K562 (cell line): ENCODE results near the gene SND1. TPM values are rescaled to one million over a fixed set of nuclear protein-coding genes. Genes with fewer than 3 reads are reported as not detected.
A peak's percentile ranks its signal among the peaks of the same experiment; 100 is the strongest.

Experiments
- ATAC-seq: fragments of 200-7000 bp; cut with Tn5 transposase; 3 replicates; pipeline ENCODE4 v1.9.1; 2020; ENCODE audit warnings: moderate library complexity
- BruUV-seq: library from RNA; stranded (reverse); fragments of 400-500 nt; replicated peaks from 2 replicates; lab custom pipeline; 2021; lab: Mats Ljungman, UMichigan
- CTCF ChIA-PET: fragments of 300-600 bp; formaldehyde crosslinking; extraction: SDS; loops from one replicate; lab custom pipeline; 2021; ENCODE audit warnings: low intra/inter-chr PET ratio; lab: Yijun Ruan, JAX
- POLR2A ChIA-PET: fragments of 300-600, 350-650 bp; sonication (Branson Sonifier 250); formaldehyde crosslinking; extraction: SDS; loops from one replicate; lab custom pipeline; 2021; ENCODE audit warnings: antibody characterized with exemption, inconsistent platforms; lab: Yijun Ruan, JAX
- DNase-seq, 4 experiments: peaks; one replicate each; pipeline versions ENCODE4 v3.0.0 to v3.0.0-alpha.2; 2011 to 2018; ENCODE audit warnings: low spot score in 3 of 4, mixed read lengths in 3 of 4; ENCODE audit errors: extremely low read depth in 1 of 4
- FAIRE-seq: peaks from 2 replicates; lab custom pipeline; 2011; peaks lifted over from hg19 to GRCh38; lab: Jason Lieb, UNC
- H2AFZ ChIP-seq: 2 replicates; pipeline ENCODE4 v1.6.0; 2011; ENCODE audit warnings: low read depth, low read length, control low read depth, inconsistent platforms
- H3K27ac ChIP-seq: fragments of 200-600 bp; 3 replicates; pipeline ENCODE4 v1.8.0; 2011; ENCODE audit warnings: low read depth, mild to moderate bottlenecking, control low read depth, inconsistent platforms, low read length, moderate library complexity, mixed read lengths; ENCODE audit errors: extremely low read depth
- H3K27me3 ChIP-seq, 2 experiments: fragments of 300-600 bp in 1 of 2; 2 replicates in 1 of 2; 3 replicates in 1 of 2; pipeline versions ENCODE4 v1.6.0 to v1.8.0; 2011; ENCODE audit warnings: inconsistent platforms in 2 of 2, low read length in 2 of 2, mild to moderate bottlenecking in 1 of 2, mixed read lengths in 1 of 2, moderate library complexity in 1 of 2; ENCODE audit not compliant: control insufficient read depth in 2 of 2, insufficient read depth in 2 of 2
- H3K36me3 ChIP-seq: fragments of 300-600 bp; 3 replicates; pipeline ENCODE4 v1.8.0; 2011; ENCODE audit warnings: mild to moderate bottlenecking, low read length, inconsistent platforms; ENCODE audit not compliant: control insufficient read depth, insufficient read depth
- H3K4me1 ChIP-seq, 2 experiments: fragments of 200-600 bp in 1 of 2; replicated peaks in 1 of 2; 2 replicates in 1 of 2; 3 replicates in 1 of 2; pipeline versions ENCODE4 v1.5.1 to v1.8.0; 2011; ENCODE audit warnings: inconsistent platforms in 2 of 2, low read length in 2 of 2, mild to moderate bottlenecking in 1 of 2, mixed read lengths in 1 of 2, moderate library complexity in 1 of 2; ENCODE audit not compliant: control insufficient read depth in 2 of 2, insufficient read depth in 2 of 2
- H3K4me2 ChIP-seq: 2 replicates; pipeline ENCODE4 v1.6.1; 2011; ENCODE audit warnings: low read length, control low read depth, inconsistent platforms, mixed read lengths; ENCODE audit not compliant: insufficient read depth
- H3K4me3 ChIP-seq: fragments of 200-600 bp; sonication (generic), shearing (Covaris generic); 2 replicates; pipeline ENCODE4 v1.5.1; 2016; ENCODE audit warnings: control low read depth, inconsistent platforms
- H3K79me2 ChIP-seq: fragments of 200-600 bp; 3 replicates; pipeline ENCODE4 v1.8.0; 2011; ENCODE audit warnings: low read length, inconsistent platforms; ENCODE audit not compliant: control insufficient read depth, insufficient read depth
- H3K9ac ChIP-seq, 2 experiments: 2 replicates each; pipeline versions ENCODE4 v1.6.0 to v1.6.1; 2011; ENCODE audit warnings: low read depth in 2 of 2, low read length in 2 of 2, control low read depth in 1 of 2, inconsistent platforms in 1 of 2, mild to moderate bottlenecking in 1 of 2, mixed read lengths in 1 of 2; ENCODE audit not compliant: insufficient read depth in 1 of 2
- H3K9me1 ChIP-seq: one replicate; pipeline ENCODE4 v1.6.0; 2011; ENCODE audit warnings: inconsistent platforms, mild to moderate bottlenecking, low read length, moderate library complexity; ENCODE audit not compliant: control insufficient read depth, insufficient read depth
- H3K9me3 ChIP-seq: replicated peaks from 2 replicates; pipeline ENCODE4 v1.5.1; 2011; ENCODE audit warnings: low read depth, low read length, inconsistent platforms; ENCODE audit not compliant: control insufficient read depth, insufficient read depth
- H4K20me1 ChIP-seq: replicated peaks from 2 replicates; pipeline ENCODE4 v1.6.1; 2011; ENCODE audit warnings: low read length, inconsistent platforms, mixed read lengths; ENCODE audit not compliant: control insufficient read depth, insufficient read depth
- CBX3 ChIP-seq, 2 experiments: IDR thresholded peaks; 1 replicate in 1 of 2; 2 replicates in 1 of 2; pipeline ENCODE4 v1.6.1; 2012; ENCODE audit warnings: inconsistent platforms in 2 of 2, low read length in 2 of 2, borderline replicate concordance in 1 of 2, control low read depth in 1 of 2
- CBX5 ChIP-seq: IDR thresholded peaks from 2 replicates; pipeline ENCODE4 v1.6.1; 2014; ENCODE audit warnings: low read depth, borderline replicate concordance
- E4F1 ChIP-seq: fragments of 250-450 bp; sonication (Bioruptor Pico); IDR thresholded peaks from 2 replicates; pipeline ENCODE4 v1.5.0; 2021; ENCODE audit warnings: mild to moderate bottlenecking, borderline replicate concordance
- HDAC6 ChIP-seq: IDR thresholded peaks from 2 replicates; pipeline ENCODE4 v1.6.1; 2012; ENCODE audit warnings: low read depth, mild to moderate bottlenecking, control low read depth, inconsistent platforms, low read length, moderate library complexity
- HNRNPH1 ChIP-seq: fragments of 200-400 bp; formaldehyde crosslinking; optimal IDR thresholded peaks from 2 replicates; pipeline ENCODE3; 2017; ENCODE audit warnings: low read depth, mild to moderate bottlenecking, low read length, moderate library complexity
- NR4A1 ChIP-seq, 2 experiments: fragments of 250-450 bp in 1 of 2; fragments of 450-650 bp in 1 of 2; sonication (Bioruptor Pico) in 1 of 2; IDR thresholded peaks; 2 replicates each; pipeline versions ENCODE4 v1.4.0 to v1.6.1; 2016 to 2020; ENCODE audit warnings: mild to moderate bottlenecking in 2 of 2, missing compliant biosample characterization in 1 of 2, missing genetic modification characterization in 1 of 2, moderate library complexity in 1 of 2
- TRIM24 ChIP-seq, 2 experiments: fragments of 450-650 bp; IDR thresholded peaks; 2 replicates each; pipeline ENCODE4 v1.6.1; 2016
- TRIM28 ChIP-seq: fragments of 450-650 bp; IDR thresholded peaks from 2 replicates; pipeline ENCODE4 v1.6.1; 2017
- XRCC3 ChIP-seq: fragments of 450-650 bp; IDR thresholded peaks from 2 replicates; pipeline ENCODE4 v1.6.1; 2017; ENCODE audit warnings: mild to moderate bottlenecking, moderate library complexity
- ZEB2 ChIP-seq: fragments of 450-650 bp; IDR thresholded peaks from 2 replicates; pipeline ENCODE4 v1.6.1; 2016
- ZFX ChIP-seq: sonication (generic); formaldehyde crosslinking; IDR thresholded peaks from 2 replicates; pipeline ENCODE4 v1.8.0; 2022; ENCODE audit warnings: mild to moderate bottlenecking, missing genetic modification reagents, moderate library complexity
- ZNF280A ChIP-seq: fragments of 450-650 bp; IDR thresholded peaks from 2 replicates; pipeline ENCODE4 v1.6.1; 2018; ENCODE audit warnings: mild to moderate bottlenecking, low read depth; ENCODE audit not compliant: partially characterized antibody
- ZNF395 ChIP-seq: fragments of 200-800 bp; sonication (Bioruptor generic); IDR thresholded peaks from 2 replicates; pipeline ENCODE4 v1.6.1; 2017; ENCODE audit warnings: missing genetic modification characterization, missing compliant biosample characterization
- WGBS: fragments of 100-300 bp; shearing (Covaris generic); methylation state at CpG from one replicate; pipeline ENCODE4 v1.1.6; 2016; ENCODE audit warnings: low coverage, mixed read lengths; ENCODE audit not compliant: insufficient coverage; ENCODE audit errors: missing lambda C conversion rate; 5-methylcytosine and 5-hydroxymethylcytosine counted together
- in situ Hi-C: fragments of 300-500 bp; cut with MboI; formaldehyde crosslinking; loops from 4 replicates; pipeline ENCODE4 v1.15.0; 2018; ENCODE audit warnings: inconsistent platforms, mixed read lengths
- intact Hi-C: fragments of 100-400 bp; cut with micrococcal nuclease; formaldehyde crosslinking; loops from 2 replicates; pipeline ENCODE4 v1.14.2; 2022
- polyA plus RNA-seq, 8 experiments: library from polyadenylated mRNA; depleted of rRNA in 4 of 8; stranded (reverse) in 5 of 8; unstranded in 3 of 8; fragments of >200 nt; fragmentation: Nextera tagmentation in 2 of 8; fragmentation: Illumina TruSeq in 1 of 8; extraction: Ambion mirVana in 2 of 8; extraction: Trizol in 1 of 8; gene quantifications; 2 replicates each; pipeline versions ENCODE4 v1.2.1 to v1.2.3, GENCODE V29; 2011 to 2014; ENCODE audit warnings: inconsistent platforms in 1 of 8, missing spikeins in 1 of 8
- total RNA-seq, 7 experiments: library from RNA; depleted of rRNA in 6 of 7; stranded (reverse); fragments of >200 nt in 6 of 7; fragmentation: Illumina TruSeq in 2 of 7; extraction: Trizol in 2 of 7; gene quantifications; 2 replicates each; pipeline versions ENCODE4 v1.2.1 to v1.2.3, GENCODE V29; 2011 to 2021; ENCODE audit warnings: low replicate concordance in 1 of 7

SND1 gene
- total and polyA plus RNA-seq, 9 of the 15 experiments (the other 6 are each of a cell fraction or from before 2014, with no cell fraction given): 46.5 to 307 (median 191) TPM

DNA sequence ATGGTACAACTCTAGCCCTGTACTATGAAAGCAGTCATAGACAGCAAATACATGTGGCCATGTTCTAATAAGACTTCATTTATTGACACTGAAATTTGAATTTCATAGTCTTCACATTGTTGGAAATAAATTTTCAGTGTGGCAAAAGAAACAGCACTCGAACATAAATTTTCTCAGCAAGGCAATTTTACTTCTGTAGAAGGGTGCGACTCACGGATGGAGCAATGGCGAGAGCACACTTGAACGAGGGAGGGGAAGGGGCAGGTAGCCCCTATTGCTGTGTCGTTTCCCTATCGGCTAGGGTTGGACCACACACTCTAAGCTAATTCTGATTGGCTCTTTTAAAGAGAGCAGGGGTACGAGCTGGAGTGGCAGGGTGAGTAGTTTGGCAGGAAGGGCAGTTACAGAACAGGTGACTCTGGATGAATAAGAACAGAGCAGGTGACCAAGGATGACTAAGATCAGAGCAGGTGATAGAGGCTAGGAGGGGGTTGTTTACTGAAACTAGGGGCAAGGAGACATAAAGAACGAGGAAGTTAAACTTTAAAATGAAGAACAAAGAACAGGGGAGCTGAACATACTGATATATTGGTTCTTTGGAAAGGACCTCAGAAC is 327.2 kb downstream of the SND1 start:
- Histone ChIP-seq H3K27ac (no peak overlapping the region), H3K4me3 (no peak overlapping the region), H3K4me2 (no peak overlapping the region), H4K20me1 (no peaks in the 10 kb centered on the region), H3K9ac (no peak overlapping the region), H3K9me1 (no peaks in the 10 kb centered on the region), H3K27me3 (no peaks in the 10 kb centered on the region), H3K4me1 (peaks cover 4 to 15% of the 10 kb centered on the region in 2 experiments), H3K79me2 (peaks cover 5% of the 10 kb centered on the region; the same call in 2 of the 3 replicates), H3K36me3 (peaks cover 32% of the 10 kb centered on the region), H3K9me3 (peaks cover 8% of the 10 kb centered on the region; the same call in 1 of the 2 replicates), H2AFZ (no peak overlapping the region)
- in situ Hi-C loops (no loop called here), intact Hi-C loops (no loop called here)
- POLR2A ChIA-PET: interaction anchor here (0.5 to 3.4 kb wide), 2 partner anchors 10 to 83 kb away, joined by 3 to 12 read pairs; no protein-coding TSS in a partner anchor
- BruUV-seq: no TSS peak
- DNase-seq (no peak), ATAC-seq (no peak), FAIRE-seq (no peak)
- 94% methylated on average over 9 of the region's 9 CpGs for WGBS
- TF ChIP-seq ZEB2 (peak; percentile 15; the same call in 1 of the 2 replicates), XRCC3 (0 out of 2 replicates have a peak, but pooled peaks have one; percentile 34), NR4A1 (CRISPR knock-in tag; IDR thresholded peaks at IDR 0.05) (no peak), NR4A1 (tag; IDR thresholded peaks at IDR 0.05) (no peak), TRIM24 (IDR thresholded peaks at IDR 0.05) (peak in 1 of 2 experiments; percentile 42; a peak in 1 of 4 replicates), E4F1 (CRISPR knock-in tag) (no peak), ZNF395 (CRISPR knock-in tag) (no peak), HDAC6 (no peak), CBX5 (0 out of 2 replicates have a peak, but pooled peaks have one; percentile 70), TRIM28 (peak; percentile 87), HNRNPH1 (no peak), CBX3 (IDR thresholded peaks at IDR 0.05; ENCODE audit: borderline replicate concordance in 1 of 2, low read length in 2 of 2) (peak in 1 of 2 experiments; percentile 99; a peak in 2 of 3 replicates), ZFX (CRISPR knock-in tag) (0 out of 2 replicates have a peak, but pooled peaks have one; percentile 10), ZNF280A (peak; percentile 90)
- CTCF ChIA-PET: no interaction called here
